Testis (tissue), 2 donors: ENCODE results near the gene BOLA2B.

ENCODE experiments used
- CTCF ChIP-seq, 3 experiments: fragments of 450-650 bp in 2 of 3; fragments of 200-600 bp in 1 of 3; sonication (generic) in 1 of 3; IDR thresholded peaks; one replicate each; pipeline ENCODE4 v1.5.1; 2016 to 2019; ENCODE audit warnings: antibody characterized with exemption in 3 of 3, mild to moderate bottlenecking in 2 of 3, moderate library complexity in 1 of 3
- POLR2A ChIP-seq: fragments of 450-650 bp; IDR thresholded peaks from one replicate; pipeline ENCODE4 v1.6.1; 2017; ENCODE audit warnings: antibody characterized with exemption, mild to moderate bottlenecking, moderate library complexity

GRCh38 chr16:30163538-30163937 lies 29.9 kb downstream of the BOLA2B start:
- TF ChIP-seq CTCF (IDR thresholded peaks at IDR 0.05) (no peak), POLR2A (no peak)
